HG03103 (cell line): ENCODE data around the gene TSPY3.
"Not testable (repeated sequence)": the region's sequence is repeated elsewhere in the genome, so short reads cannot be mapped to it uniquely, and the experiment has no call there.

Experiments
- ATAC-seq: cut with Tn5 transposase; IDR thresholded peaks from one replicate; pipeline ENCODE4 v1.9.1; 2021; ENCODE audit warnings: low read depth; ENCODE audit not compliant: unreplicated experiment

TSPY3 gene

GRCh38 chrY:9398121-9398520 is at the start of gene TSPY3:
Gene TSPY3, plus strand, starts transcription at chrY:9398421. Its CDS starts 46 bp downstream, at chrY:9398467.
- ATAC-seq, result not testable (repeated sequence)

- ATAC-seq, result not testable (repeated sequence)
These were observed 40.7 kb upstream of the TSPY3 start, which contains the start of gene TSPY8 for GRCh38 chrY:9357497-9357896. Gene TSPY8, plus strand, starts transcription at chrY:9357797. Its CDS starts 46 bp downstream, at chrY:9357843.

GRCh38 chrY:9396527-9396926 is 1.7 kb upstream of the TSPY3 start:
- not testable (repeated sequence) for ATAC-seq
